ENCODE data around the gene ABCC4. TPM values are rescaled to one million over a fixed set of nuclear protein-coding genes. Genes with fewer than 3 reads are reported as not detected.

The ABCC4 gene
- total RNA-seq, 2 experiments from 2014 or later: 9.6 to 11.8 TPM

DNA sequence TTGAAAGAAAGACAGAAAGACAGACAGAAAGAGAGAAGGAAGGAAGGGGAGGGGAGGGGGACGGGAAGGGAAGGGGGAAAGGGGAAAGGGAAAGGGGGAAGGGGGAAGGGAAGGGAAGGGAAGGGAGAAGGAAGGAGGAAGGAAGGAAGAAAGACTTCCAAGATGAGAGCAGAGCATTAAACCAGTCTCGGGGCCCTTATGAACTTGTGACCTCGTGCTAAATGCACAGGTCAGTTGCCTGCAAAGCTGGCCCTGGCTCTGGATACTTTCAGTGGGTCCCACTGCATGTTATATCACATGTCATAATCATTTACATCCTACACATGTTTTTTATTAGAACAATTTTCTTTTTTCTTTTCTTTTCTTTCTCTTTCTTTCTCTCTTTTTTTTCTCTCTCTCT, 24.2 kb upstream of the ABCC4 start:
- intact Hi-C loops (cut with micrococcal nuclease): no loop called here
- Mint-ChIP-seq H3K36me3 (ENCODE audit: low read depth) (no peaks in the 10 kb centered on the region), H3K9me3 (no peaks in the 10 kb centered on the region), H3K4me1 (ENCODE audit: low read depth) (no peaks in the 10 kb centered on the region), H3K27ac (no peak overlapping the region), H3K4me3 (no peak overlapping the region), H3K27me3 (no peaks in the 10 kb centered on the region)
- no peak for ATAC-seq
- CTCF ChIA-PET: no interaction called here
- no peak for TF ChIP-seq CTCF (IDR thresholded peaks at IDR 0.05)
- POLR2A ChIA-PET: no interaction called here
- no peak for DNase-seq

DNA sequence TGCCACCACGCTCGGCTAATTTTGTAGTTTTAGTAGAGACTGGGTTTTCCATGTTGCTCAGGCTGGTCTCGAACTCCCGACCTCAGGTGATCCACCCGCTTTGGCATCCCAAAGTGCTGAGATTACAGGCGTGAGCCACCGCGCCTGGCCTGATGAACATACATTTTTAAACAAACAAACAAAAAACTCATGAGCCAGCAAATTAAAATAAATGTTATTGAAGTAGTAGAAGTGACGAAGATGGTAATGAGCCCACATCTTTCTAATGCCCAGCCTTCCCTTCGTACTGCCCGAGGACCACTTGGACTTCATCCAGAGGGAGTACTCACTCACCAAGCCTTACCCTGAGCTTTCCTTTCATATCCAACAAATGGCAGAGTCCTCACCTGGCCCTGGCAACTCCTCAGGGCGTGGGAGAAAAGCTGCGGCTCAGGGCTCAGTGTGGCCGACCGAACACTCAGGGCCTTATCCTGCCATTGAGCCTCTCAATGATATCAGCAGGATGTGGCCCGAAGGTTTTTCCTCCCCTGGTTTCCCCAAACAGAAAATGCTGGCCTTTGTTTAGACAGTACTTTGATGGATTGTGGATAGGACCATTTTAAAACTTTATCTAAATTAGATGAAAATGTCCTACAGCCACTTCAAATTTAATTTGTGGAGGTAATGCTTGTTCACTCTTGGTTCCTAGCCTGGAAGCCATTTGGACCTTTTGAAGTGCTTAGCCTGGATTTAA, 22.8 kb upstream of the ABCC4 start:
- Mint-ChIP-seq H3K27me3 (peaks cover 1% of the 10 kb centered on the region), H3K4me3 (no peak overlapping the region), H3K27ac (no peak overlapping the region), H3K4me1 (ENCODE audit: low read depth) (no peaks in the 10 kb centered on the region), H3K9me3 (no peaks in the 10 kb centered on the region), H3K36me3 (ENCODE audit: low read depth) (no peaks in the 10 kb centered on the region)
- no peak for TF ChIP-seq CTCF (IDR thresholded peaks at IDR 0.05)
- no peak for DNase-seq
- CTCF ChIA-PET: interaction anchor here (1.2 kb wide), 1 partner anchor 80 kb away, joined by 3 read pairs; no protein-coding TSS in a partner anchor
- intact Hi-C loops (cut with micrococcal nuclease): no loop called here
- no peak for ATAC-seq
- POLR2A ChIA-PET: no interaction called here

- H3K36me3 Mint-ChIP-seq (ENCODE audit: low read depth): no peaks in the 10 kb centered on the region
- TF ChIP-seq CTCF (IDR thresholded peaks at IDR 0.05): no peak
- CTCF ChIA-PET: no interaction called here
- POLR2A ChIA-PET: no interaction called here
- H3K27me3 Mint-ChIP-seq: peaks cover 1% of the 10 kb centered on the region
- H3K4me3 Mint-ChIP-seq: no peak overlapping the region
- no peak overlapping the region for H3K27ac Mint-ChIP-seq
- ATAC-seq (no peak), DNase-seq (no peak)
- no peaks in the 10 kb centered on the region for H3K4me1 Mint-ChIP-seq (ENCODE audit: low read depth)
- intact Hi-C loops (cut with micrococcal nuclease): no loop called here
- no peaks in the 10 kb centered on the region for H3K9me3 Mint-ChIP-seq
Measured at GRCh38 chr13:95319551-95320274, 18.5 kb upstream of the ABCC4 start.

GRCh38 chr13:95317039-95317989, 16.1 kb upstream of the ABCC4 start:
- ChIA-PET CTCF (no interaction called here), POLR2A (no interaction called here)
- ATAC-seq (no peak), DNase-seq (no peak)
- H3K4me1 Mint-ChIP-seq (ENCODE audit: low read depth): peaks cover 2% of the 10 kb centered on the region
- no peak overlapping the region for H3K27ac Mint-ChIP-seq
- H3K27me3 Mint-ChIP-seq: peaks cover 2% of the 10 kb centered on the region
- TF ChIP-seq CTCF (IDR thresholded peaks at IDR 0.05): no peak
- H3K4me3 Mint-ChIP-seq: no peak overlapping the region
- H3K36me3 Mint-ChIP-seq (ENCODE audit: low read depth): no peaks in the 10 kb centered on the region
- H3K9me3 Mint-ChIP-seq: no peaks in the 10 kb centered on the region
- intact Hi-C loops (cut with micrococcal nuclease): no loop called here

All from activated CD8-positive, alpha-beta T cell treated with anti-CD3 and anti-CD28 coated beads for 36 hours (primary cell).